Left ventricle myocardium inferior (tissue), 1 donor: ENCODE data around the gene RANBP3. TPM values are rescaled to one million over a fixed set of nuclear protein-coding genes. Genes with fewer than 3 reads are reported as not detected.

Experiments
- DNase-seq: peaks from one replicate; pipeline ENCODE4 v3.0.0-alpha.2; 2020
- H3K27ac ChIP-seq: fragments of 200-600 bp; replicated peaks from 2 replicates; pipeline ENCODE4 v1.8.0; 2021
- H3K27me3 ChIP-seq: fragments of 200-600 bp; 2 replicates; pipeline ENCODE4 v1.8.0; 2021; ENCODE audit warnings: low read depth
- H3K36me3 ChIP-seq: fragments of 200-600 bp; 2 replicates; pipeline ENCODE4 v1.8.0; 2021
- H3K4me1 ChIP-seq: fragments of 200-600 bp; 2 replicates; pipeline ENCODE4 v1.8.0; 2021
- H3K4me3 ChIP-seq: fragments of 200-600 bp; 2 replicates; pipeline ENCODE4 v1.8.0; 2021; ENCODE audit warnings: mild to moderate bottlenecking, moderate library complexity
- H3K9me3 ChIP-seq: fragments of 200-600 bp; replicated peaks from 2 replicates; pipeline ENCODE4 v1.8.0; 2021
- CTCF ChIP-seq: fragments of 200-600 bp; IDR thresholded peaks from 2 replicates; pipeline ENCODE4 v1.8.0; 2021; ENCODE audit warnings: antibody characterized with exemption, mild to moderate bottlenecking, borderline replicate concordance
- intact Hi-C: fragments of 100-400 bp; cut with micrococcal nuclease; formaldehyde crosslinking; loops from one replicate; pipeline ENCODE4 v1.11.0; 2022
- total RNA-seq: library from RNA; stranded (reverse); fragmentation: NEBNext Ultra II Directional; extraction: Animal tissue kit (Norgen Biotek cat#: 25700); gene quantifications from one replicate; pipeline ENCODE4 v1.2.1, GENCODE V29; 2021
- donor health status: DM: no; HTN: yes; CAD: no; lungs with severe emphysema.

The RANBP3 gene
- total RNA-seq, 1 donor from 2014 or later, result 54.8 TPM

GRCh38 chr19:5971714-5972354 lies 6.1 kb downstream of the RANBP3 start:
- Histone ChIP-seq H3K9me3 (no peaks in the 10 kb centered on the region), H3K27ac (peak overlapping the region; percentile 11), H3K4me3 (no peak overlapping the region), H3K4me1 (peaks cover 89% of the 10 kb centered on the region), H3K36me3 (peaks cover 9% of the 10 kb centered on the region), H3K27me3 (no peaks in the 10 kb centered on the region)
- TF ChIP-seq CTCF, result no peak
- no peak for DNase-seq
- intact Hi-C loops, result no loop called here

- peak overlapping the region; percentile 68 for H3K27ac ChIP-seq
- H3K4me1 ChIP-seq, result peaks cover 89% of the 10 kb centered on the region
- no peak overlapping the region for H3K4me3 ChIP-seq
- intact Hi-C loops, result no loop called here
- no peak for TF ChIP-seq CTCF
- H3K36me3 ChIP-seq, result peaks cover 9% of the 10 kb centered on the region
- no peaks in the 10 kb centered on the region for H3K9me3 ChIP-seq
- no peak for DNase-seq
- no peaks in the 10 kb centered on the region for H3K27me3 ChIP-seq
Observed at GRCh38 chr19:5969476-5969875, 8.5 kb downstream of the RANBP3 start.

GRCh38 chr19:5968431-5969373 lies 9.2 kb downstream of the RANBP3 start:
- peak overlapping the region; percentile 68 for H3K27ac ChIP-seq
- peak overlapping the region; percentile 34 for H3K4me3 ChIP-seq
- H3K9me3 ChIP-seq, result no peaks in the 10 kb centered on the region
- peaks cover 90% of the 10 kb centered on the region for H3K4me1 ChIP-seq
- H3K27me3 ChIP-seq, result no peaks in the 10 kb centered on the region
- intact Hi-C loops, result no loop called here
- peaks cover 4% of the 10 kb centered on the region for H3K36me3 ChIP-seq
- no peak for TF ChIP-seq CTCF
- DNase-seq, result no peak

GRCh38 chr19:5967994-5968430 lies 9.9 kb downstream of the RANBP3 start:
- DNase-seq, result peak; percentile 52
- peak overlapping the region; percentile 34 for H3K4me3 ChIP-seq
- H3K36me3 ChIP-seq, result no peaks in the 10 kb centered on the region
- peaks cover 97% of the 10 kb centered on the region for H3K4me1 ChIP-seq
- peak; percentile 91 for TF ChIP-seq CTCF
- H3K27me3 ChIP-seq, result no peaks in the 10 kb centered on the region
- H3K9me3 ChIP-seq, result no peaks in the 10 kb centered on the region
- intact Hi-C loops, result no loop called here
- peak overlapping the region; percentile 68 for H3K27ac ChIP-seq

GRCh38 chr19:5967571-5967970 lies 10.4 kb downstream of the RANBP3 start:
- H3K4me1 ChIP-seq, result peaks cover 98% of the 10 kb centered on the region
- intact Hi-C loops, result no loop called here
- H3K36me3 ChIP-seq, result no peaks in the 10 kb centered on the region
- no peak overlapping the region for H3K4me3 ChIP-seq
- no peak for DNase-seq
- H3K27ac ChIP-seq, result peak overlapping the region; percentile 68
- H3K9me3 ChIP-seq, result no peaks in the 10 kb centered on the region
- H3K27me3 ChIP-seq, result no peaks in the 10 kb centered on the region
- no peak for TF ChIP-seq CTCF
